ENCODE data around the gene ZSCAN26.

ZSCAN26 gene

GRCh38 chr6:28326371-28326948 is 59.5 kb downstream of the ZSCAN26 start:
- no peak for TF ChIP-seq CTCF (IDR thresholded peaks at IDR 0.05; ENCODE audit: extremely low read depth, missing control alignments)
- DNase-seq (ENCODE audit: low spot score) = no peak

Data from GM20000 (cell line).